HG03442 (cell line): ENCODE data around the gene LRRC74A.

ENCODE experiments used
- ATAC-seq: cut with Tn5 transposase; IDR thresholded peaks from one replicate; pipeline ENCODE4 v1.9.1; 2021; ENCODE audit warnings: mild to moderate bottlenecking, moderate library complexity; ENCODE audit not compliant: unreplicated experiment

Gene LRRC74A

GRCh38 chr14:76918256-76918781 lies 92.1 kb downstream of the LRRC74A start:
- ATAC-seq: no peak

DNA sequence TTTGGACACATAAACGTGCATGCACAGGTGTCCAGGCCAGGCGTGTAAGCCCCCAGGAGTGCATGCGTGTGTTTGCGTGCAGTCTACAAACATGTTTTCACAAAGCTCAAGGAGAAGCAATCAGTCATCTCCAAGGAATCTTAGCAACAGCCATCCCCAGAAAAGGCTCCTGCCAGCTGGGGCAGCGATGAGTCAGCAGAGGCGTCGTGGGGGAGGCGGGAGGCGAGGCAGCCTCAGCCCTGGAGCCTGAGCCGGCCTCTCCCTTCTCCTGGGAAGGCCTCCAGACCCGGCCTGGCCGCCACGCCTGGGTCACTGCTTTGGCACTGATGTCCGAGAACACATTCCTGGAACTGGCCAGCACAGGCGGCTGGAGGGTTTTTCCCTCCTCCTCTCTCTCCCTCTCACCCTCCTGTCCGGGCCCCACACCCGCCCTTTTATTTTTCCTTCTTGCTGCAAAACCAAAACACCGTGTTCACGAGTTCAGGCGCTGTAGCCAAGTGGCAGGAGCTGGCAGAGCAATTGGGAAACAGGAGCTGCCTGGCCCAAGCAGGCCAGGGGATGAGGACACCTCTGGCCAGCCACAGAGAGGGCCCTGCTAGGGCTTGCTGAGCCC lies 92.7 kb downstream of the LRRC74A start:
- ATAC-seq: no peak
